ENCODE measurements around the gene CYB561D1.

Gene CYB561D1

DNA sequence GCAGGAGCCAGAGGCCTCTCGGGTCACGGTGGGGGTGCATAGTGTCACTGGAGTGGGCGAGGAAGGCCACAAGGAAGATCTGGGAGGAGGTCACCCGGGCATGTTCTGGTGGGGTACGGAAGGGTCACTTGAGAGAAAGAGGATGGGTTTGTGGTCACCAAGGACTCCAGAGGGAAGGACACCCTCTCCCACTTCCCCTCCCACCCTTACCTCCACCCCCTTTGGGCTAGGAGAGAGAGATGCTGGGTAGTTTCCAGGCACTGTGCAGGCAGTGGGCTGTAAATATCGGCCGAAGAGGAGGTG, 14.9 kb downstream of the CYB561D1 start:
- H3K4me2 ChIP-seq (ENCODE audit: low read depth, low read length) = peak overlapping the region; percentile 60; the same call in 1 of the 2 replicates
- no peaks in the 10 kb centered on the region for H3K36me3 ChIP-seq (replicated peaks; ENCODE audit: insufficient read depth, low read length)
- H3K27me3 ChIP-seq (replicated peaks; ENCODE audit: insufficient read depth, low read length) = no peaks in the 10 kb centered on the region
- no peak for DNase-seq
- H2AFZ ChIP-seq (ENCODE audit: low read length) = 0 out of 2 replicates have a peak overlapping the region, but pooled peaks have one; percentile 42
- no peaks in the 10 kb centered on the region for H4K20me1 ChIP-seq (ENCODE audit: insufficient read depth, low read length)
- no peaks in the 10 kb centered on the region for H3K4me1 ChIP-seq (ENCODE audit: low read length)
- H3K79me2 ChIP-seq (ENCODE audit: low read length) = no peaks in the 10 kb centered on the region
- no peaks in the 10 kb centered on the region for H3K9me2 ChIP-seq (replicated peaks; ENCODE audit: insufficient read depth, low read length)
- peak overlapping the region; percentile 37; the same call in 1 of the 2 replicates for H3K4me3 ChIP-seq (ENCODE audit: low read length)
- no peaks in the 10 kb centered on the region for H3K9me3 ChIP-seq (replicated peaks; ENCODE audit: insufficient read depth, low read length)
- H3K9ac ChIP-seq (ENCODE audit: low read length) = no peak overlapping the region
- no peak overlapping the region for H3K27ac ChIP-seq (ENCODE audit: low read length)
- no peak for TF ChIP-seq EZH2 (optimal IDR thresholded peaks at IDR 0.05; ENCODE audit: low read depth, low read length)
- TF ChIP-seq CTCF (IDR thresholded peaks at IDR 0.05; ENCODE audit: low read length) = no peak
- TF ChIP-seq EZH2phosphoT487 (IDR thresholded peaks at IDR 0.05; ENCODE audit: low read length) = no peak
- no peaks in the 10 kb centered on the region for H3F3A ChIP-seq (ENCODE audit: insufficient read depth, low read length)

GRCh38 chr1:109509176-109510134, 15.6 kb downstream of the CYB561D1 start, which contains the start of gene AMIGO1:
TSS of gene AMIGO1 (minus strand) at chr1:109509727. CDS start at chr1:109508912, 815 bp downstream.
- peak; percentile 43 for DNase-seq
- Histone ChIP-seq H3K4me3 (ENCODE audit: low read length) (peak within 1 kb of the TSS; percentile 54; the same call in 1 of the 2 replicates), H3K36me3 (replicated peaks; ENCODE audit: insufficient read depth, low read length) (no peaks in the 10 kb centered on the region), H3K27ac (ENCODE audit: low read length) (no peak within 1 kb of the TSS), H3K4me2 (ENCODE audit: low read depth, low read length) (peak within 1 kb of the TSS; percentile 60), H3K9me2 (replicated peaks; ENCODE audit: insufficient read depth, low read length) (no peaks in the 10 kb centered on the region), H4K20me1 (ENCODE audit: insufficient read depth, low read length) (no peaks in the 10 kb centered on the region), H2AFZ (ENCODE audit: low read length) (peak within 1 kb of the TSS; percentile 58; the same call in 1 of the 2 replicates), H3K27me3 (replicated peaks; ENCODE audit: insufficient read depth, low read length) (no peaks in the 10 kb centered on the region), H3K4me1 (ENCODE audit: low read length) (no peaks in the 10 kb centered on the region), H3F3A (ENCODE audit: insufficient read depth, low read length) (no peaks in the 10 kb centered on the region), H3K9me3 (replicated peaks; ENCODE audit: insufficient read depth, low read length) (no peaks in the 10 kb centered on the region), H3K9ac (ENCODE audit: low read length) (no peak within 1 kb of the TSS), H3K79me2 (ENCODE audit: low read length) (no peaks in the 10 kb centered on the region)
- TF ChIP-seq EZH2 (optimal IDR thresholded peaks at IDR 0.05; ENCODE audit: low read depth, low read length) (no peak), EZH2phosphoT487 (IDR thresholded peaks at IDR 0.05; ENCODE audit: low read length) (no peak), CTCF (IDR thresholded peaks at IDR 0.05; ENCODE audit: low read length) (no peak)

DNA sequence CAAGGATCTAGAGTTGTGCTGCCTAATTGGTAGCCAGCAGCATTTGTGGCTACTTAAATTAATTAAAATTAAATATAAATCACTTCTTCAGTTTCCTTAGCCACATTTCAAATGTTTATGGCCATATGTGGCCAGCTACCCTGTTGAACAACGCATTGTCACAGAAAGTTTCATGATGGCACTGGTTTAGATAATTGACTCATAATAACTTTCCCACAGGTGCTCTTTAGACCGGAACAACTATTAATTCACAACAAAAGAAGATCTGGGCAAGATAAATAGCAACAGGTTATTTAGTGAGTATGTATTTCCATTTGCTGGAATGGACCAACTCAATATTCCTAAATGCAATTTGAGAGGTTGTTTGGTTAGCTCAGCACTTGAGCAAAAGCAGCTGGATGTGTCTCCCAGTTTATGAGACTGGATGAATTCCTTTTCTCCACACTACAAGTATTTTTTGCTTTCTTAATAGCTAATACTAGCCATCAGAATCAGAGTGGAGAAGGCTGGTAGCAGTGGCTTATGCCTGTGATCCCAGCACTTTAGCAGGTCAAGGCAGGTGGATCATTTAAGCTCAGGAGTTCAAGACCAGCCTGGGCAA, 19.3 kb downstream of the CYB561D1 start:
- H3F3A ChIP-seq (ENCODE audit: insufficient read depth, low read length) = no peaks in the 10 kb centered on the region
- H3K9ac ChIP-seq (ENCODE audit: low read length) = no peak overlapping the region
- DNase-seq = no peak
- H3K4me2 ChIP-seq (ENCODE audit: low read depth, low read length) = no peak overlapping the region
- H3K4me3 ChIP-seq (ENCODE audit: low read length) = no peak overlapping the region
- no peaks in the 10 kb centered on the region for H4K20me1 ChIP-seq (ENCODE audit: insufficient read depth, low read length)
- H3K4me1 ChIP-seq (ENCODE audit: low read length) = no peaks in the 10 kb centered on the region
- H3K79me2 ChIP-seq (ENCODE audit: low read length) = no peaks in the 10 kb centered on the region
- TF ChIP-seq EZH2 (optimal IDR thresholded peaks at IDR 0.05; ENCODE audit: low read depth, low read length) (no peak), EZH2phosphoT487 (IDR thresholded peaks at IDR 0.05; ENCODE audit: low read length) (no peak), CTCF (IDR thresholded peaks at IDR 0.05; ENCODE audit: low read length) (no peak)
- H3K27ac ChIP-seq (ENCODE audit: low read length) = no peak overlapping the region
- no peak overlapping the region for H2AFZ ChIP-seq (ENCODE audit: low read length)
- H3K9me3 ChIP-seq (replicated peaks; ENCODE audit: insufficient read depth, low read length) = no peaks in the 10 kb centered on the region
- no peaks in the 10 kb centered on the region for H3K27me3 ChIP-seq (replicated peaks; ENCODE audit: insufficient read depth, low read length)
- H3K9me2 ChIP-seq (replicated peaks; ENCODE audit: insufficient read depth, low read length) = no peaks in the 10 kb centered on the region
- no peaks in the 10 kb centered on the region for H3K36me3 ChIP-seq (replicated peaks; ENCODE audit: insufficient read depth, low read length)
